GM18870 (cell line): Measurements from ENCODE around the gene STXBP2.
"Not testable (repeated sequence)": the region's sequence is repeated elsewhere in the genome, so short reads cannot be mapped to it uniquely, and the experiment has no call there.

Source experiments
- ATAC-seq: cut with Tn5 transposase; IDR thresholded peaks from one replicate; pipeline ENCODE4 v1.9.1; 2021; ENCODE audit warnings: moderate library complexity; ENCODE audit not compliant: unreplicated experiment

Gene STXBP2

DNA sequence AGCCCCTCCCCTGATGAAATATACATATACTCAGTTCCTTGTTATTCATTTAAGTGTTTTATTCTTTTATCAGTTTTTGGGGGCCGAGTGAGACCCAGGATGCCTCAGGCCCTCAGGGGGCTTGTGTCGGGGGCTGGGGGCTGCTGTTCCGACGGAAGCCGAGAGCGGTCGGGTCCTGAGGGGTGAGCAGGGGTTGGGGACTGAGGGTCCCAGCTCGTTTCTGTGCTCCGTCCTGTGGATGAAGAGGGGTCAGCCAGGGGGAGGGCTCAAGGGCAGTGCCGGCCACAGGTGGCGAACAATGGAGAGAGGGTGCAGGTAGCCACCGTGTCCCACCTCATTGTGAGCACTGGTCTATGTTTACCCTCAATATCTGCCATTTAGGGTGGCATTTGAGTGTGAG is 5.3 kb upstream of the STXBP2 start:
- ATAC-seq = no peak

DNA sequence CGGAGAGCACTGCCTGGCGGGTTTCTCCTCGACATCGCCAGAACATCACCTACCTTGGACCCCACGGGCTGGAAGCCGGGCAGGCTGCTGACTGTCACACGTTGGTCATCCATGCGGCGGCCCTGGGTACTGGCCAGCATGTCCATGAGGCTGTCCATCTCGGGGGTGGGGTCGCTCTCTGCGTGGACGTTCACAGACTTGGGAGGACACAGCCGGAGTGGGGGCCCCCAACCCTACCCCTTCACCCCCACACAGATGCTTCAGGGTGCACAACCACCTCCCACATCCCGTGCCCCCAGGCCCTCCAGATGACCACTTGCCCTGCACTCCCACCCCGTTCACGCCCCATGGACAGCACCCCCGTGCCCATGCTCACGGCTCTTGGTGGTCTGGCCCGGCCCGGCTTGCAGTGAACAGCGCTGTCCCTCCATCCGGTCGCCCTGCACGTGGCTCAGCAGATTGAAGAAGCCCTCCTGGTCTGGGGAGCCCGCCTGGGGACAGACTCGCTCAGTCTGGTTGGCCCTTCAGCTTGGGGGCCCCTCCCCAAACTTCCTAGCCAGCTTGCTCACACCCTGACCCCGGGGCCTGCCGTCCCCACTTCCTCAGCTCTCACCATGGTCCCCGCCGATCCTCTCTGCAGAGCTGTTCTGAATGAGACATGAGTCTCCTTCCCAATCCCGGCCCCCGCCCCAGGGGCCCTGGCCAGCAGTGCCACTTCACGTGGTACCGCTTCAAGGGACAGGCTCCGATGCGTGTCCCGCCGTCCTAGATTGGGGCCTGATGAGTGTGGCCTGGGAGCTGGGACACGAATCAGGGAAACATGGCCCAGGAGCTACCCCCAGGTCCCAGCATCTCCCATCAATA is 4.3 kb upstream of the STXBP2 start:
- no peak for ATAC-seq

DNA sequence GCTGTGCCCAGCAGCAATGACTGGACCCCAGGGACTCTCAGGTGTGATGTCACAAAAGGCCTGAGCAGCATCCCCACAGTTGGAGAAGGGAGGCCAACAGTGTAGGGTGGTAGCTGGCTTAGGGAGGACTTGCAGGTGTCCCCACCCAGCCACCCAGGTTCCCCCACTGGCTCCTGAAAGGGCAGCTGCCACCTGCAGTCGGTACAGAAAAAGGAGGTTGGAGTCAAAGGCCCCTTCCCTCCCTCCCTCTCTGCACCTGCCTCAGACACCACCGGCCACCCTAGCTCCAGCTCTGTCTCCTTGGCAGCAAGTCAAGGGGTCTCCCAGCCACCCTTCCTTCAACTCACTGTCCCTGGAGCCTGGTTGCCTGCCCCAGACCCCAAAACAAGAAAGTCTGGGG is 3.2 kb upstream of the STXBP2 start, which contains the start of gene PCP2:
PCP2 (minus strand) TSS at position 22 of the 400 bp plus-strand sequence. CDS start 262 bp downstream, outside the sequence.
- ATAC-seq = no peak

- ATAC-seq = no peak
Measured at GRCh38 chr19:7635670-7636069, 1.2 kb upstream of the STXBP2 start.

DNA sequence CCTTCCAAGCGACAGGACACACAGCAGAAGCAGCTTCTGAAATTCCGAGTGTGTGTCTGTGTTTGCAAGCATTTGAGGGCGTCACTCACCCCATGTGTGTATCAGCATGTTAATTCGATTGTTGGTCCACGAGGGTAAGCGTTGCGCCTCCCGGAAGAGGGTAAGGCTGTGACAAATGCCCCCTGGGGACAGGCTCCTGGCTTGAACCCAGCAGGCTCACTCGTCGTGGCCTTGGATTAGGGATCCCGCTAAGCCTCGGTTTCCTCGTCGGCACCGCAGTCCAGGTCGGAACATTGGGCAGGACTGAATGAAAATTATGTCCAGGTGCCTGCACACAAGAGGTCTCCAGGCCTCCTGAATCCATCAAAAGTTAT is 606 bp upstream of the STXBP2 start:
- ATAC-seq = no peak

GRCh38 chr19:7637374-7638256 is 705 bp downstream of the STXBP2 start:
- no peak for ATAC-seq

DNA sequence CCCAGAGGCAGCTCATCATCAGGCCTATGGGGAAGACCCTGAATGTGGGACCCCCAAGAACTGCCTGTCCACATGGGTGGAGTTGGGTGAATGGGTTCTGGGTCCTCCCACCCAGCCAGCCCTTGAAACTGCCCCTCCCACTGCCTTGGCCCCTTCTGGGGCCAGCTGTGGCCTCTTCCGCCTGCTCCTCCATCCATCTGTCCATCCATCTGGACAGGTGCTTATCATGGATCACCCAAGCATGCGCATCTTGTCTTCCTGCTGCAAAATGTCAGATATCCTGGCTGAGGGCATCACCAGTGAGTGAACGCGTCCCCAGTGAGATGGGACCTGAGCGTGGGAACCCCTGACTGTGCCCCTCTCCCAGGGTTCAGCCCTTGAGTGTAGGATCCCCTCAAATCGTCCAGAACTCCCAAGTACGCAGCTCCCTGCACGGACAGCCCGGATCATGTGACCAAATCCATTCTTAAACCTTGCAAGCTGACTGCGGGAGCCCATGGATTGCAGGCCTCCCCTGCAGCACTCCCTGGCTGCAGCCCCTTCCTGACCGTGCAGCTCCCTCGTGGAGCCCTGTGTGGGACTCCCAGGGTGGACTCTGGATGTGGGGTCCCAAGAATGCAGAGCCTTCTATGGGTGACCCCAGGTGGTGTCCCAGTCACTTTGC is 2.0 kb downstream of the STXBP2 start:
- no peak for ATAC-seq

DNA sequence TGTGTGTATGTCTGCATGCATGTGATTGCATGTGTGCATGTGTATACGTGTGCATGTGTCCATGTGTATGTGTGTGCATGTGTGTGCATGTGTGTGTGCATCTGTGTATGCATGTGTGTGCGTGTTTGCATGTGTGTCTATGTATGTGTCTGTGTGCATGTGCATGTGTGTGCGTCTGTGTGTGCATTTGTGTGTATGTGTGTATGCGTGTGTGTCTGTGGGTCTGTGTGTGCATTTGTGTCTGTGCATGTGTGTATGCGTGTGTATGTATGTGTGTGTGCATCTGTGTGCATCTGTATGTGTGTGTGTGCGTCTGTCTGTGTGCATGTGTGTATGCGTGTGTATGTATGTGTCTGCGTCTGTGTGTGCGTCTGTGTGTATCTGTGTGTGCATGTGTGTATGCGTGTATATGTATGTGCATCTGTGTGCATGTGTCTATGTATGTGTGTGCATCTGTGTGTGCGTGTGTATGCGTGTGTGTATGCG is 3.0 kb downstream of the STXBP2 start:
- no peak for ATAC-seq

DNA sequence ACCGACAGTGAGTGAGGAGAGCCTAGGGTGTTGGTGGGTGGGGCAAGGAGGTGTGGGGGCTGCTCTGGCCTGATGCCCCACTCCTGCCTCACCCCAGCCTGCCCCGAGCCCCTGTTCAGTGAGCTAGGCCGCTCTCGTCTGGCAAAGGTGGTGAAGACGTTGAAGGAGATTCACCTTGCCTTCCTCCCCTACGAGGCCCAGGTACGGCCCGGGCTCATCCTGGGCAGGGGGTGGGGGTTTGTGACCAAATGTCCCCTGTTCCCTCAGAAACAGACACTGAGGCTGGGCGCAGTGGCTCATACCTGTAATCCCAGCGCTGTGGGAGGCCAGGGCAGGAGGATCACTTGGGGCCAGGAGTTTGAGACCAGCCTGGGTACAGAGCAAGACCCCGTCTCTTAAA is 3.9 kb downstream of the STXBP2 start:
- ATAC-seq = no peak

DNA sequence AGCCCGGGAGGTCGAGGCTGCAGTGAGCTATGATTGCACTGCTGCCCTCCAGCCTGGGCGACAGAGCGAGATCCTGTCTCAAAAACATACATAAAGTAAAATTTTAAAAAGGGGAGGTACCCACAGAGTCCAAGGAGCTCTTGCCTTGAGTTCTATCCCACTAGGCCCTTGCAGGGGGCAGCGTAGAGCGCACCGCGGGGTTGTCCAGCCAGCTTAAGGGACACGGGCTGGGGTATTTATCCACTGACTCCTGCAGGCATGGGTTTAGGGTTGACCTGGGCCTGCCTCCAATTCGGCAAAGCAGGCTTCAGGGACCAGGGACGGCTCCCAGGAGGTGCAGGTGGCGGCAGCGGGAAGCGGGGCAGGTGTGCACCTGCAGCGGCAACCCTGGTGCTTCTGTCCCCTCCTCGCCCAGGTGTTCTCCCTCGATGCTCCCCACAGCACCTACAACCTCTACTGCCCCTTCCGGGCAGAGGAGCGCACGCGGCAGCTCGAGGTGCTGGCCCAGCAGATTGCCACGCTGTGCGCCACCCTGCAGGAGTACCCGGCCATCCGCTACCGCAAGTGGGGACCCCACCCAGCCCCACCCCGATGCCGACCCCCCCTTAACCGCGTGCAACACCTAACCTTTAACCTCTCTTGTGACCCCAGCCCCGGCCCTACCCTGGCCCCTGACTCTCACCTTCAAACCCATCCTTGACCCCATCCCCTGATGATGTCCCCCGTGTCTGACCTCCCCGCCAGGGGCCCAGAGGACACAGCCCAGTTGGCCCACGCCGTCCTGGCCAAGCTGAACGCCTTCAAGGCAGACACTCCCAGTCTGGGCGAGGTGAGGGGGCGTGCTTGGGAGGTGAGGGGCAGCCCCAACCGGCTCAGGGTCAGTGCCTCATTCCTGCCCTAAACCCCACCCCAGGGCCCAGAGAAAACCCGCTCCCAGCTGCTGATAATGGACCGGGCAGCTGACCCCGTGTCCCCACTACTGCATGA is 4.7 kb downstream of the STXBP2 start:
- ATAC-seq = no peak

- ATAC-seq = no peak
Measured at GRCh38 chr19:7642295-7643030, 5.6 kb downstream of the STXBP2 start.

- ATAC-seq = no peak
Measured at GRCh38 chr19:7643031-7643415, 6.1 kb downstream of the STXBP2 start.

GRCh38 chr19:7643629-7644549 is 7.0 kb downstream of the STXBP2 start:
- ATAC-seq = not testable (repeated sequence)

DNA sequence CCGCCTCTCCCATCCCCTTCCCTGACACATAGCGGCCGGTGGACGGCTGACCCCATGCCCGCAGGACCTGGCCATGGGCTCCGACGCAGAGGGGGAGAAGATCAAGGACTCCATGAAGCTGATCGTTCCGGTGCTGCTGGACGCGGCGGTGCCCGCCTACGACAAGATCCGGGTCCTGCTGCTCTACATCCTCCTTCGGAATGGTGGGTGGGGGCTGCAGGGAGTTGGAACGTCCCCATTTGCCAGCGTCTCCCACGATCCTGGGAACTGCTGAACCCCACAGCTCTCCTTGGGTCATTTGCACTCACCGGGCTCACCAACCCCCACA is 7.6 kb downstream of the STXBP2 start:
- no peak for ATAC-seq

GRCh38 chr19:7645163-7645562 is 8.3 kb downstream of the STXBP2 start:
- no peak for ATAC-seq

GRCh38 chr19:7645656-7646425 is 8.9 kb downstream of the STXBP2 start:
- ATAC-seq = no peak

GRCh38 chr19:7646426-7646700 is 9.5 kb downstream of the STXBP2 start:
- ATAC-seq = no peak

- no peak for ATAC-seq
Measured at GRCh38 chr19:7647156-7647555, 10.2 kb downstream of the STXBP2 start.
